NCI-H82 treated with DMSO at 0.1 percent for 48 hours (cell line): ENCODE measurements around the gene HJV.

Experiments used
- DNase-seq: peaks from one replicate; lab custom pipeline; 2025; ENCODE audit not compliant: unreplicated experiment; lab: John Stamatoyannopoulos, UW

Gene HJV

DNA sequence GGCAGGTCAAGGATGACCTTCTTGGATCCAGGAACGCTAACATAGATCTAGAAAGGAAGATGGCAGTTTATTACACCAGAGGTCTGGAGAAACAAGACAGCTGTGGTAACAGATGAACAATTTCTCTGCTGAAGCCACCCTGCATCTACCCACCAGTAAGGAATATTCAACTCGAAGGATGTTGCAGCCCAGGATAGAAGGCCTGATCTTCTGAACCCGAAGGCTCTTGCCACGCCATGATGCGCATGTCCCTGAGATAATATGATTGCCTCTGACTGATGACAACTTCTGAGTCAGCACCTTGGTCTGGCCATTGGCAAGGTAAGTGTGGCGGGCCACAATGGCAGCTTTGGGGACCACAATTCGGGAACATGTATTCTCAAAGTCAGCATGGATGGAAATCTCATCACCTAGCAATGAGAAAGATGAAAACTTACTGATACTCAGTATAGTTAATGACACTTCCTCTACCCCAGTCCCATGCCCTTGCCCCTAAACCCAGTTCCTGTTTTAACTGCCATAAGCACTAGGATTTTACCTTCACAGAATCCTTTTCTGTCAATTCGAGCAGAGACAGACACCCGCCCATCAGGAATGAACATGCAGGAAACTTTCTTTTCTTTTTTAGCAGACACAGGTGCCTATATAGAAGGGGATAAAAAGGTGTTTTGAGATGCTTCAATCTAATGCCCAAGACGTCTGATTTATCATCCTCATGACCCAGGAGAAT is 27.0 kb downstream of the HJV start:
- no peak for DNase-seq

DNA sequence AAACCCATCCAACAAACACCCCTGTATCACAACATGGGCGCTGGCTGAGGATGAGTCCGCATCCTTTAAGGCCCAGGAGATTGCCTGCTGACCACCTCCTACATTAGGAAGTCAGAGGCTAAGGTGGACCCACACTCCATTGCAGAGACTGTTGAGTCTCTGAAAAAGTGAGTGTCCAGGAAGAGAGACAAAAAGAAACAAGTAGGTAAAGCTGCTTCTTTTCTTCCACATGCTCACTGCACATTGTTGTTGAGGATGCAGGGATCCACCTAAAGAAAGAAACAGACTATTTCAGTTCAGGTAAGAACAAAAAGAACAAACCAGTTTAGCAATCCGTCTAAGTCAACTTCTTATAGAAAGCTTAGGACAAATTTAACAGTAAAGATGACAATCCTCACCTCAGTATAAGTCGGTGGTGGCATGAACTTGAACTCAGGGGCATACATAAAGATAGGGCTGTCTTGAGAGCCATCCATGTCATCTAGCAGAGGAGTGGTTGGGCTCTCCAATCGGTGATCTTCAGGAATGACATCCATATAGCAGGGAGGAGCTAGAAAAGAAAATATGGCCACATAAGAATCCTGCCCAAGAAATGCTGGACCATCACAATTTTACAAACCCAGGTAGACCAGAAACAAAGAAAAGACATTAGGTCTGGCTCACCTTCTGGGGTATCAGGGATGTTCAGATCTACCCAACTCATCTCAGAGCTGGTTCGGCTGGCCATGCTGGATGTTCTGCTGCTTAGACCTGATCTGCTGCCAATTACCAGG is 27.7 kb downstream of the HJV start:
- DNase-seq = no peak

DNA sequence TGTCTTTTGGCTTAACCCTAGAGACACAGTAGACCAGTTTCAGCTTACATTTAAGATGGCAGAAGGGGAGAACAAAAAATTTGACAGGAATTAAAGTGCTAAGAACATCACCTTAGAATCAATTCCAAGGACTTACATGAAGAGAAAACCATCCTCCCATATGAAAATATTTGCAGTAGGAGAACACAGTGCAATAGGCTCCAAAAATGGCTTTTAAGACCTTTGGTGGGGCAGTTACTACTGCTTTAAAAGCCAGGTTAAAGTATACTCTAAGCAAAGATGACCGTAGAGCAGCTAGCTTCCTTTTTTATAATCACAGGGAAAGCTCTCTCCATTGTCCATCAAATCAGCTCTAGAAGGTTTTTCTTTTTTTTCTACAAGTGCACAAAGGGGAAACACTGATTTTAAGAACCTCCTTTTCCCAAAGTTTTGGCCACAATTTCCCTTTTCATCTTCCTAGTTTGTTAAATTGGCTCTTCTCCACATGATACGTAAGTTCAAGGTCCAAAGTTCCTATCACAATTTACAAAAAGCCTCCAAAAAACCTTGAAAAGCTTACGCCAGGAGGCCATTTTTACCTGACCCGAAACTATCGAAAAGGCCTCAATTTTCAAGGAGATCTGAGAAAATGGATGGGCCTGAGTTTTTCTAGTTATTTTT is 28.4 kb downstream of the HJV start:
- no peak for DNase-seq

DNA sequence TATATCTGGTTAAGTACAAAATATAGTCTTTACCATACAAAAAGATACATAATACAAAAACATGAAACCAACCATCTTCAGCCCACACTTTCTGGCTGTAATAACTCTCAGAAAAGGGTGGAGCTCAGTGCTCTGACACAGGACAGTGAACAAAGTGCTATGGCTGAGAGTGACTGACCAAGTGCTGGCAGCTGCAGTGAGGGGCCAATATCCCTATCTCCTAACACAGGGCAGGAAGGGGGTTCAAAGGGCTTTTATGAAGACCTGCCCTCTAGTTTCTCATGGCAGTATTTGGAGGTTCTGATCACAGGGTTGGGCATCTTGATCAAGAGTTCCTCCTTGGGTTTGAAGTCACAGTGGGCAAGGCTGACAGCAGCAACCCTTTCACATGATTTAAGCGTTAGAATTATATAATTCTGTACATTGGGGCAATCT is 29.0 kb downstream of the HJV start:
- DNase-seq = no peak

DNA sequence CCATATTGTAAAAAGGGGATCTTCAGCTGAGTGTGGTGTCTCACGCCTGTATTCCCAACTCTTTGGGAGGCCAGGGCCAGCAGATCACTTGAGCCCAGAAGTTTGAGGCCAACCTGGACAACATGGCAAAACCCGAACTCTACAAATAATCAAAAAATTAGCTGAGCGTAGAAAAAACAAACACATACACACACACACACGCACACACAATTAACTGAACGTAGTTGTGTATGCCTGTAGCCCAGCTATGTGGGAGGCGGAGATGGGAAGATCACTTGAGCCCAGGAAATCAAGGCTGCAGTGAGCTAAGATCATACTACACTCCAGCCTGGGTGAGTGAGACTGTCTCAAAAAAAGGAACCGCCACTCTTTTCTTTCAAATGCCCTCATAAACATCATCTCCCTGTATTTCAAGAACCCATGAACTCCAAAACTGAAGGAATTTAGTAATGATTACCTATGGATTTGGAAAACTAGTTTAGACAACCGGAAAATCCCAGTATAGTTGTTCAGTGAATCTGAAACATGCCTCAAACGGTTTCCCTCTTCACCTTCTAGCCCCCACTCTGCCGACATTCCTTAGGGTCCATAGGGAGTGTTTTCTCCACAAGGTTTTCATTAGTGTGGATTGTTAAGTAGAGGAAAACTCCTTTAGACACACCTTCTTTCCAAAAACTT is 29.7 kb downstream of the HJV start:
- no peak for DNase-seq

DNA sequence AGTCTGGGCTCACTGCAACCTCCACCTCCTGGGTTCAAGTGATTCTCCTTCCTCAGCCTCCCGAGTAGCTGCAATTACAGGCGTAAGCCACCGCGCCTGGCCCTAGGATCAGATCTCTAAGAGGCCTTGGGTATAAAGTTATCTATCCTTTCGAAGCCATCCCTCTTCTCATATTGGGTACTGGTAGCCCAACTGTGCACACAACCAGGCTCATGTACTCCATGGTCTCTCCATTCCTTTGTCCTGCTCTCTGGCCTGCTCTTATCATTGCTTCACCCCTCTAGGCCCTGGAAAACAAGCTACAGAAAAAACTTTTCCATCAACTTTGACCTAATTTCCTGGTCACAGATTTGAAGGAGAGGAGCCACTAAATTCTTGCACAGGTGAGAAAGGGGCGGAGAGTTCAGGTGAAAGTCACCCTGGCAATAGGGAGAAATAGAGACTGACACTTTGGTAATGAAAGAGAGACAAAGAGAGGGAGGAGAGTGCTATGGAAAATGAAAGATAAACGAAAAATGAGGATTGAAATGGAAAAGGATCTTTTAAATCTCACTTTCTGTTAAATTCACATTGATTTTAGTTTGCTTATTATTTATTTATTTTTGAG is 31.2 kb downstream of the HJV start:
- no peak for DNase-seq

DNA sequence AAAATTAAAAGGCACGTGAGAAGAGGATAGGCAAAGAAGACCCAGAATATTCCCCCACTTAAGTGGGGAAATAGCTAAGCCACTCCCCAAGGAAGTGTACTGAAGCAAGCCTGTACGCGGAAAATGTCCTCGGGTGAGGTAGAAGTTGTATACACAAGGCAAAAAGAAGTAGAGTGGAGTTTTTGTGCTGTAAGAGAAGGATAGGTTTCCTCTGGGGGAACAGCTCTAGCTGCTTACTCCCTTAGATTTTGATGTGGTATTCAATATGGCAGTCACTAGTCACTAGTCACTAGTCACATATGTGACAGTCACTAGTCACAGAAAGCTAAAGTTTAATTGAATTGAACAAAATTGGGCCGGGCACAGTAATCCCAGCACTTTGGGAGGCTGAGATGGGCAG is 32.8 kb downstream of the HJV start:
- no peak for DNase-seq

DNA sequence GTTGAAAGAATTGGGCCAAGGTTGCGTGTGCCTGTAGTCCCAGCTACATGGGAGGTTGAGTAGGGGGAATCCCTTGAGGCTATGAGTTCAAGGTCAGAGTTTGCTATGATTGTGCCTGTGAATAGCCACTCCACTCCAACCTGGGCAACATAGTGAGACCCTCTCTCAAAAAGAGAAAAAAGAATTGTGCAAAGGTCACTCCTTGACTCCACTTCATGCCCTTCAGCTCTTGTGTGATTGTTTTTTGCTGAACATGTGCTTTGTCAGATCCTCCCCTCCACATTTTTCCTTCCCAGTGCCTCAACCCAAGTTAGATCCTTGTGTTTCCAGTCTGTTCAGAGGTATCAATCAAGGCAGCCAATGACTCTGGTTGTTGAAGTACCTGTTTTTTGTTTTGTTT is 33.6 kb downstream of the HJV start:
- DNase-seq = no peak

DNA sequence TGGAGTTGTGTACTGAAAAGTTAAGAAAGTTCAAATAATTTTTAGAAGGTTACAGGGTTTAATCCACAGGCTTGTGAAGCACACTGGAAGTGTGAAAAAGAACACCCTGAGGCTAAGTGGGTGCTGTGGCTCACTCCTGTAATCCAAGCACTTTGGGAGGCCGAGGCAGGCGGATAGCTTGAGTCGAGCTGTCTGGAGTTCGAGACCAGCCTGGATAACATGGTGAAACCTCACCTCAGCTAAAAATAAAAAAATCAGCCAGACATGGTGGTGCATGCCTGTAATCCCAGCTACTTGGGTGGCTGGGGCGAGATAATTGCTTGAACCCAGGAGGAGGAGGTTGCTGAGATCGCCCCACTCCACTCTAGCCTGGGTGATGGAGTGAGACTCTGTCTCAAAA is 35.0 kb downstream of the HJV start:
- DNase-seq = no peak

DNA sequence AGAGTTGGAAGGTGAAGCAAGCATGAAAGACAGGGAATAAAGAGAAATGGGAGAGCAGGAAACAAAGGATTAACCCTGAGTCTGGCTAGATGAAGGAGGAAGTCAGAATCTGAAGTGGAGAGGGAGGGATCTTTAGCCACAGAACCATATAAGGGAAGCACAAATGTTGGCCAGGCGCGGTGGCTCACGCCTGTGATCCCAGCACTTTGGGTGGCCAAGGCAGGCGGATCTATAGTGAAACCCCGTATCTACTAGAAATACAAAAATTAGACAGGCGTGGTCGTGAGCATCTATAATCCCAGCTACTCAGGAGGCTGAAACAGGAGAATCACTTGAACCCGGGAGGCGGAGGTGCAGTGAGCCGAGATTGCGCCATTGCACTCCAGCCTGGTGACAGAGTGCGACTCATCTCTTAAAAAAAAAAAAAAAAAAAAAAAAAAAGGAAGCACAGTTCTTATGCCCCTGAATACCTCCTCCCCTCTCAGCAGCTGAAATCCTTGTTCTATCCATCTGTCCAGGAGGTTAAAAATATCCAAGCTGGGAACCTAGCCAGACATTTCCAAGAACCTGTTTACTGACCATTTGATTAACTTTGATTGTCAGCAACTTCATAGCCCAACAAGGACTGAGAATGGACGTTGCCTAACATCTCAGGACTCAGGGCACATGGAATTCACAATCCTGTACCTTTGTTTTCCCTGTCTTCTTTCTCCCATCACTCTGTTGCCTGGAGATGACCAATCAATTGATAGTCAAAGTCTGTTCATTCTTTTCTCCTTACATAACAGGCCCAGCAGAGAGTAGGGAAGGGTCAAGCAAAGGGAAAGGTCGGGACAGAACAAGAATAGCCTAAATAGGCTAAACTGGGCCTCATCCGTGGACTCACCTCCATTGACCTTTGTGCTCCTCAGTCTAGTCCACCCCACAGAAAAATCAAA is 35.8 kb downstream of the HJV start:
- no peak for DNase-seq

DNA sequence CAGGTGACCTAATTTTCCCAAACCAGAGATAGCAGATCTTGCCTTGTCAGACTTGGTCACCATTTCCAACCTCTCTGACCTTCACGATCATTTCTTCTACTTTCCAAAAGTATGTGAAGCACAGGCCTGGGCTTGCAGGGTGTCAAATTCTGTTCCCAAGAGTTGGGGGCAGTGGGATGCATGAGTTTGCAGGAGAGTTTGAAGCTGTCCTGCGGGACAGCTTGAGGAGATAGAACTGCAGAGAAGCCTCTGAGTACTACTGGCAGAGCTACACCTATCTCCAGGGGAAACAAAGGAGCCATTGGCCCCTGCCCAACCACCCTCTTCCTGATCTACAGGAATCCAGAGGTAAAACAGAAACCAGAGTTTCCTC is 36.4 kb downstream of the HJV start:
- no peak for DNase-seq

DNA sequence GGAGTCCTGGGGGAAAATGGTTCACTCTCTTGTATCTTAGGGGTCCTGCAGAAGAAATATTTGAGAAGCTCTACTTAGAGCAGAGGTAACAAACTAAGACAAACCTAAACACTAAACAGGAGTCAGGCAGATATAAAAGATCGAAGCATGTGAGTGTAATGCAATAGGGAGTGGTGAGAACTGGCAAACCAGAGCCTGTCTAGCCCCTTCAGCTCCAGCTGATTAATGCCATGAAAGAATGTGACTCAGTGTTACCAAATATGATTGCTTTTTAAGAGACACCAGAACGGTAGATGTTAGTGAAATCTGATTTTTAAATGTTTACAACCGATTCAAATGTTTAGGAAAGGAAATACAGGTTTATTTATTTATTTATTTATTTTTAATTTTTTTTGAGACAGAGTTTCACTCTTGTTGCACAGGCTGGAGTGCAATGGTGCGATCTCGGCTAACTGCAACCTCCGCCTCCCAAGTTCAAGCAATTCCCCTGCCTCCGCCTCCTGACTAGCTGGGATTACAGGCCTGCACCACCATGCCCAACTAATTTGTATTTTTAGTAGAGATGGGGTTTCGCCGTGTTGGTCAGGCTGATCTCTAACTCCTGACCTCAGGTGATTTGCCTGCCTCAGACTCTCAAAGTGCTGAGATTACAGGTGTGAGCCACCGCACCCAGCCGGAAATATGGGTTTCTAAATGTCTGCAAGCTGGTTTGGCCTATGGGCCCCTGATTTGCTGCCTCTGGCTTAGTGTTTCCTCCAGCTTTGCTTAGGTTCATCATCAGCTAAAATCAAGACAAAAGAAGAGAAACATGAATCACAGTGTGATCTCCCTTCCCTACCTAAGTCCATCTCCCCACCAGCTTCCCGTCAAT is 37.3 kb downstream of the HJV start:
- no peak for DNase-seq

DNA sequence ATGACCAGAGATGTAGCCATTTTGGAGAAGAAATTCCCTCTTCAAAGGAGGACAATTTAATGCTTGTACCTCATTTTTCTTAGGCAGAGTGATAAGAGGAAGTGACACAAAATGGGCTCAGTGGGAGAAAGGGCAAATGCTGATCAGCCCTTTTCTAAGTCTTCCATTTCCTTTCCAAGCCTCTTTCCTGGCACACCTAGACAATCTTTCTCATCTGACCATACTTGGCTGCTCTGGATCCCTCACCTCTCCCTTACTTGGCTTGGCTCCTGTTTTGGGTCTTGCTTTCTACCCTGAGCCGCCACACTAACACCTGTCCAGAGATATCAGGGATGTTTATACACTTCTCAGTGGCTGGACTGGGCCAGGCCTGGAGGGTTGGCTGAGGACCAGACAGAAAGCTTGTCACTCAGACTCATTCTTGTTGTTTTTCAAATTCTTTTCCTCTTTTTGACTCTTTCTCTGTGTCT is 38.3 kb downstream of the HJV start:
- DNase-seq = no peak

DNA sequence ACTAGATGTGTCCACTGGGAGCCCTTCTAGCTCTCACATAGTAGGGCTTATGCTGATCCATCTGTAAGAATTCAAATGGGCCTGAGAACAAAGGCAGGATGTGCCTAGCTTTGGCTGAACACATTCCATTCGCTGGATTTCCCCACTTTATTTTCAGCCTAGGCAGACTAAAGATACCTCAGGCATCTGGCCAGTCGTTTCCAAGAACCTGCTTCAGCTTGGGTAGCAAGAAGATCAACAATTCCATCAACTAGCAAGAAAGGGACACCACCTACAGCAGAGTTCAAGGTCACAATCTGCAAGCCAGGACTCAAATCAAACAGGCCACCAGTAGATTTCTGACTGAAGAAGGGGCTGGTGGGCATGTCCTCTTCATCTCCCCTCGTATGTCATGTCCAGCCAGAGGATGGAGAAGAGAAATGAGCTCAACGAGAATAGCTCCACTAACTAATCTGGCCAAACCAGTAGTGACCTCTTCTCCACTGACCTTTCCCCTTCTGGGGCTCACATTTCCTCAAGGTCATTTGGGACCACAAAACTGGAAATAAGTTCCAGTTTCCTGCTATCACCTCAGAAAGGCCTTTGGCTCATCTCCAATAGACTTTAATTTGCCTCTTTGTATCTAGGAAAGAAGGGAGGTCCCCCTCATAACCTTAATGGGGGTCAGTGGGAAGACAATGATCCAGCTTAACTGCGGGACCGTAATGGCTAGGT is 39.4 kb downstream of the HJV start:
- DNase-seq = no peak

DNA sequence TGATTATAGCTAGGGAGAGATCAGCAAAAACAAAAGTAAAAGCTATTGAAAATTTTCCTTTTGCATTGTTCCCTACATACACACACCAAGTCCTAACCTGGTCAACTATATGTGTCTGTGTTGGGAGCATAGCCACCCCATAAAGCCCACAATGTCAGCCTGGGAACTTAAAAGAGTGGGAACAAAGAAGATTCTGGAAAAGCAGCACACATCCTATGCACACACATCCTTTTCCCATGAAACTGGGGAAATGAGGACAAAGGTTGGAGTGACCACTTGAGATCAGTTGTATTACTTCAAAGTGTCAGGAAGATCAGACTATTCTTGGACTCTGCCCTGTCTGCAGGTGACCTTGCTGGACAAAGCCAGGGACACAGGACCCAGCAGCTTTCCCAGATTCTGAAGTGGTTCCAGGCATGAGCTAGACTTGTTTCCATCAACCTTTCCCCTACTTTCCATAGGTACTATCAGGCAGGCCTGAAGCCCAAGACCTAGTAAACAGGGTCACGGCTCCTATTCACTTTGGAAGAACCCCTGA is 41.0 kb downstream of the HJV start:
- no peak for DNase-seq

DNA sequence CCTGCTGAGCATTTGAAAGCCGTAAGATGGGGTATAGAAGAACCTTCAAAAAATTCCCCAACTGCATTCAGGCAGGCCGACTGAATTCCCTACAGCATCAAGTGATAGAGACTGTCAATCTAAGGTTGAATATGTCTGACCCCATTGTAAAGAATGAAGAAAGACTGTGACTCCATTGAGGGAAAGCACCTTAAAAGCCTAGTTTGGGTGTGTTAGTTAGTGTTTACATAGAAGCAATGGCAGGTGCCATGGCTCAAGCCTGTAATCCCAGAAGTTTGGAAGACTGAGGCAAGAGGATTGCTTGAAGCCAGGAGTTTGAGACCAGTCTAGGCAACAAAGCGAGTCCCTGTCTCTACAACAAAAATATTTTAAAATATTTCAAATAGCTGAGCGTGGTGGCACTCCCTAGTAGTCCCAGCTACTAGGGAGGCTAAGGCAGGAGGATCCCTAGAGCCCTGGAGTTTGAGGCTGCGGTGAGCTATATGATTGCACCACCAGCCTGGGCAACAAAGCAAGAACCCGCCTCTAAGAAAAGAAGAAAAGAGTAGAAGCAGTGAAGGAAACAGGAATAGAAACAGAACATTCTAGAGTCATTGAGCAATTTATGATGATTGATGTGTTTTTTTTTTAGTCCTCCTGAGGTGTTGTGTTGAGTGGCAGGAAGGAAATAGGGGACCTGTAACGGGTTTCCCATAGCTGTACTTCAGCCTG is 41.6 kb downstream of the HJV start:
- no peak for DNase-seq
